GM23248 (cell line): ENCODE measurements around the gene DGKI. TPM values are rescaled to one million over a fixed set of nuclear protein-coding genes. Genes with fewer than 3 reads are reported as not detected.

Experiments
- DNase-seq: peaks from one replicate; pipeline ENCODE4 v3.0.0-alpha.2; 2015
- H2AFZ ChIP-seq: fragments of 200-600 bp; sonication (generic); 2 replicates; pipeline ENCODE4 v1.6.1; 2016; ENCODE audit warnings: antibody characterized with exemption
- H3F3A ChIP-seq: fragments of 200-600 bp; sonication (generic); 2 replicates; pipeline ENCODE4 v1.6.1; 2016; ENCODE audit warnings: mild to moderate bottlenecking, antibody characterized with exemption, mixed run types; ENCODE audit not compliant: insufficient read depth
- H3K27ac ChIP-seq: fragments of 200-600 bp; sonication (generic); 2 replicates; pipeline ENCODE4 v1.5.1; 2016; ENCODE audit warnings: mild to moderate bottlenecking
- H3K27me3 ChIP-seq: fragments of 200-600 bp; sonication (generic); replicated peaks from 2 replicates; pipeline ENCODE4 v1.6.1; 2016; ENCODE audit warnings: mild to moderate bottlenecking; ENCODE audit not compliant: insufficient read depth
- H3K36me3 ChIP-seq: fragments of 200-600 bp; sonication (generic); 2 replicates; pipeline ENCODE4 v1.6.1; 2016; ENCODE audit warnings: low read depth, mild to moderate bottlenecking
- H3K4me1 ChIP-seq: fragments of 200-600 bp; sonication (generic); 2 replicates; pipeline ENCODE4 v1.6.1; 2016; ENCODE audit warnings: mild to moderate bottlenecking; ENCODE audit not compliant: insufficient read depth
- H3K4me2 ChIP-seq: fragments of 200-600 bp; sonication (generic); one replicate; pipeline ENCODE4 v1.6.1; 2016; ENCODE audit warnings: mild to moderate bottlenecking; ENCODE audit not compliant: unreplicated experiment
- H3K4me3 ChIP-seq: fragments of 200-600 bp; sonication (generic); 2 replicates; pipeline ENCODE4 v1.5.1; 2016; ENCODE audit warnings: mild to moderate bottlenecking
- H3K79me2 ChIP-seq: fragments of 200-600 bp; sonication (generic); 2 replicates; pipeline ENCODE4 v1.6.1; 2016; ENCODE audit warnings: mild to moderate bottlenecking; ENCODE audit not compliant: insufficient read depth
- H3K9ac ChIP-seq: fragments of 200-600 bp; sonication (generic); 2 replicates; pipeline ENCODE4 v1.6.1; 2016; ENCODE audit warnings: mild to moderate bottlenecking
- H3K9me2 ChIP-seq: fragments of 200-600 bp; sonication (generic); 2 replicates; pipeline ENCODE4 v1.6.1; 2016; ENCODE audit warnings: mixed run types, mild to moderate bottlenecking, moderate library complexity; ENCODE audit not compliant: insufficient read depth
- H3K9me3 ChIP-seq: fragments of 200-600 bp; sonication (generic); one replicate; pipeline ENCODE4 v1.6.1; 2017; ENCODE audit warnings: low read depth
- H4K20me1 ChIP-seq: fragments of 200-600 bp; sonication (generic); 2 replicates; pipeline ENCODE4 v1.6.0; 2016; ENCODE audit not compliant: insufficient read depth
- EZH2 ChIP-seq: fragments of 200-600 bp; sonication (generic); IDR thresholded peaks from 2 replicates; pipeline ENCODE4 v1.6.1; 2018; ENCODE audit warnings: antibody characterized with exemption, mild to moderate bottlenecking; ENCODE audit not compliant: insufficient read depth, poor library complexity, severe bottlenecking
- EZH2phosphoT487 ChIP-seq: fragments of 200-600 bp; sonication (generic); IDR thresholded peaks from 2 replicates; pipeline ENCODE4 v1.6.1; 2018; ENCODE audit warnings: antibody characterized with exemption, moderate library complexity, mild to moderate bottlenecking, low read depth; ENCODE audit not compliant: insufficient read depth
- WGBS, 2 experiments: methylation state at CpG; one replicate each; pipeline ENCODE4 v1.1.6; 2015 to 2017; ENCODE audit warnings: low lambda C conversion rate in 2 of 2, low coverage in 1 of 2; ENCODE audit errors: missing lambda C conversion rate in 2 of 2; 5-methylcytosine and 5-hydroxymethylcytosine counted together
- in situ Hi-C: fragments of 300-500 bp; cut with MboI; formaldehyde crosslinking; loops from 2 replicates; pipeline ENCODE4 v1.15.0; 2020
- polyA plus RNA-seq: library from polyadenylated mRNA; unstranded; fragments of >200 nt; fragmentation: Nextera tagmentation; extraction: Ambion mirVana; gene quantifications from 2 replicates; pipeline ENCODE4 v1.2.1, GENCODE V29; 2016
- total RNA-seq: library from RNA; depleted of rRNA; stranded (reverse); fragments of >200 nt; shearing (Covaris generic); gene quantifications from 2 replicates; pipeline ENCODE4 v1.2.3, GENCODE V29; 2014

Gene DGKI
- total and polyA plus RNA-seq, 2 experiments from 2014 or later = 5.4 to 25.9 TPM

DNA sequence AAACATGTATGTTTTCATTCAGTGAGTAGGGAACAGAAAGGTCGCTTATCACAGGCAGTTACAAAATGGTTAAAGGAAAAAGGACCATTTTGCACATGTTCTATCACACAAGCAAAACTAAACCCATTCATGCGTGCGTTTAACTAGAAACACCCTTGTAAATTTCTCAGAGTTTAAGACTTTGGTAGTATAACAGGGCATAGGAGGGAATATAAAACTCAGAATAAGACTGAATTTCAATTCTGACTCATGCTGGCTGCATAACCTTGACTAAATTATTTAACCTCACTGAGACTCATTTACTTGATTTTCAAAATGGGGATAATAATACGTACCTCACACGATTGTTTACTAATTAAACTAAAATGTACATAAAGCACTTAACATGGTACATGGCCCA lies 259.4 kb downstream of the DGKI start:
- peaks cover 15% of the 10 kb centered on the region for H3K4me1 ChIP-seq
- H3K9me2 ChIP-seq = no peaks in the 10 kb centered on the region
- H3K4me3 ChIP-seq = no peak overlapping the region
- H3K9ac ChIP-seq = no peak overlapping the region
- WGBS, 2 experiments = 85 to 86% methylated on average over 5 of the region's 5 CpGs
- peaks cover 13% of the 10 kb centered on the region for H3K36me3 ChIP-seq
- no peaks in the 10 kb centered on the region for H3K9me3 ChIP-seq
- H4K20me1 ChIP-seq = no peaks in the 10 kb centered on the region
- peaks cover 11% of the 10 kb centered on the region for H3F3A ChIP-seq
- DNase-seq = no peak
- in situ Hi-C loops = loop anchor here (10.0 to 25.0 kb wide), 2 partner anchors 423 to 1175 kb away; no protein-coding TSS in a partner anchor
- no peak overlapping the region for H3K27ac ChIP-seq
- H3K4me2 ChIP-seq = no peak overlapping the region
- H3K79me2 ChIP-seq = no peaks in the 10 kb centered on the region
- H3K27me3 ChIP-seq = no peaks in the 10 kb centered on the region
- TF ChIP-seq EZH2 = no peak
- TF ChIP-seq EZH2phosphoT487 = no peak
- no peak overlapping the region for H2AFZ ChIP-seq

DNA sequence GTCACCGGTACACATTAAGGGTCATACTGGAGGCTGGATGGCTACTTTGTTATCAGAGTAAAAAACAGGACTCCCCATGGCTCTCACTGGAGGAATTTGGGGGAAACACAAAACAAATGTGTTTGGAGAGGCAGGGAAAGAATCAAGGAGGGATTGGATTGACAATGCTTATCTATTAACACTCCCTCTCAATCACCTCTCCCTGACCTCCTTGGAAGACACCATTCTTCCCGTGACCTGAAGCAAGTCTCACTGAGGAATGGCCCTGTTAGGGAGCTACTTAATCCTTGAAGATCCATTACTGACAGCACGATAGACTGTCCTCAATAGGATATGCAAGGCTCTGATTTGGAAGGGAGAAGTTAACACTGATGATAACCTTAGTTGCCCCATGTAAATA lies 261.2 kb downstream of the DGKI start:
- no peak overlapping the region for H3K4me3 ChIP-seq
- WGBS, 2 experiments = 71 to 75% methylated on average over 3 of the region's 3 CpGs
- in situ Hi-C loops = loop anchor here (10.0 to 25.0 kb wide), 2 partner anchors 421 to 1173 kb away; no protein-coding TSS in a partner anchor
- H3K36me3 ChIP-seq = peaks cover 13% of the 10 kb centered on the region
- DNase-seq = no peak
- no peaks in the 10 kb centered on the region for H3K79me2 ChIP-seq
- H3K9me3 ChIP-seq = no peaks in the 10 kb centered on the region
- no peaks in the 10 kb centered on the region for H3K27me3 ChIP-seq
- peaks cover 6% of the 10 kb centered on the region for H3K4me1 ChIP-seq
- no peak overlapping the region for H3K4me2 ChIP-seq
- peaks cover 9% of the 10 kb centered on the region for H3F3A ChIP-seq
- H4K20me1 ChIP-seq = no peaks in the 10 kb centered on the region
- H3K9me2 ChIP-seq = no peaks in the 10 kb centered on the region
- H2AFZ ChIP-seq = no peak overlapping the region
- TF ChIP-seq EZH2phosphoT487 (no peak), EZH2 (no peak)
- H3K9ac ChIP-seq = no peak overlapping the region
- H3K27ac ChIP-seq = no peak overlapping the region

DNA sequence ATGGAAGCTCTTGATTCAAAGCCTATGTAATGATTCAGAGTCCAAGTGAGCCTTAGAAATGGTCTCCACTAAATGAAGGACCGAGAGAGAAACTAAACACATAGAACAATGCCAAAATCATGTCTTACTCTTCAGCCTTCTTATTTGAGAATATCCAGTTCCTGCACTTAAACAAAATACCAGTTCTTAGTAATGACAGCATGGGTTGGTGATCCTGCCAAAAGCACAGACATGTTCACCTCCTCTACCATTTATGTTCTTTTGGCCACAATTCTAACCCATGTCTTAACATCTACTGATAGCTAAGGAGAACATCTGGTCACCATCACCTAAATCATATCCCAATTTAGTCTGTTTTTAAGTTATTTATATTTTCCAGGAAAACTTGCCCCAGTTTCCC lies 263.6 kb downstream of the DGKI start:
- Histone ChIP-seq H3K9ac (no peak overlapping the region), H3K4me3 (no peak overlapping the region), H3K9me2 (no peaks in the 10 kb centered on the region), H3F3A (peaks cover 18% of the 10 kb centered on the region), H4K20me1 (no peaks in the 10 kb centered on the region), H2AFZ (no peak overlapping the region), H3K4me2 (no peak overlapping the region), H3K27ac (no peak overlapping the region), H3K9me3 (no peaks in the 10 kb centered on the region), H3K4me1 (peaks cover 23% of the 10 kb centered on the region), H3K79me2 (no peaks in the 10 kb centered on the region), H3K27me3 (no peaks in the 10 kb centered on the region), H3K36me3 (peaks cover 21% of the 10 kb centered on the region)
- WGBS, 2 experiments = 93 to 100% methylated on average over 1 of the region's 1 CpG
- no peak for DNase-seq
- TF ChIP-seq EZH2 (no peak), EZH2phosphoT487 (no peak)
- in situ Hi-C loops = loop anchor here (10.0 to 25.0 kb wide), 2 partner anchors 418 to 1171 kb away; no protein-coding TSS in a partner anchor

DNA sequence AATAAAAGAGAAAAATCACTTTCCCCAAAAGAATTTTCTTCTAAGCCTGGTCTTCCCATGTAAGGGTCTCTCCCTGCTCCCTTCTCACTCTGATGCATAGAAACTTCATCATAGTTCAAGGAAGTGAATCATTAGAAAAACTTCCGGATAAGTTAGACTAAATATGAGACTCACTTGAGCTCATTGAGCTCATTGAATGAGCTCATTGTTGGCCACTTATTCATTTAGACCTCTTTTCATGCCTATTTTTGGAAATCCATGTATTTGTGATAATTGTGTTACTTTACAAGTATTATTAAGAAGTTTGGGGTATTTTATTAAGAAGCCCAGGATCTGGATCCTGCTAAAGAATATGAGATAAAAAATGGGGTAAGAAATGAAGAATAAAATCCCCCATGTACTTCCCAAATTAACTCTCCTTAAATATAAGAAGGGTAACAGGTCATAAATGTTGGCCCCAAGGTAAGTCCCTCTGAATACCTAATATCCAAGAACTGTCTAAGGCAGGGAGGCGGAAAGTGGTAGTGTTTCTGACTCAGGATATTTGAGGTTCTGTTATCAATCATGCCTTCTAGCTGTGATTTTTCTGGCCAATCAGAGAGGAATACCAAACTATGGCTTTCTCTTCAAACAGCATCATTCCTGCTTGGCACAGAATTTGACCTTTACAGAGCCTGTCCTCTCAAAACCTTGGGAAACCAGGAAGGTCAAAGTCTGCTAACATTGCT lies 266.7 kb downstream of the DGKI start:
- in situ Hi-C loops = loop anchor here (10.0 to 25.0 kb wide), 2 partner anchors 415 to 1168 kb away; no protein-coding TSS in a partner anchor
- no peak for TF ChIP-seq EZH2
- no peak for TF ChIP-seq EZH2phosphoT487
- H3K9ac ChIP-seq = no peak overlapping the region
- no peaks in the 10 kb centered on the region for H3K9me3 ChIP-seq
- no peaks in the 10 kb centered on the region for H3K9me2 ChIP-seq
- 42 to 43% methylated on average over 2 of the region's 2 CpGs for WGBS, 2 experiments
- no peaks in the 10 kb centered on the region for H3K79me2 ChIP-seq
- DNase-seq = peak; percentile 89
- no peaks in the 10 kb centered on the region for H4K20me1 ChIP-seq
- H3K27me3 ChIP-seq = no peaks in the 10 kb centered on the region
- H3K27ac ChIP-seq = peak overlapping the region; percentile 57
- H3K36me3 ChIP-seq = peaks cover 29% of the 10 kb centered on the region
- peak overlapping the region; percentile 47 for H3K4me2 ChIP-seq
- H3K4me3 ChIP-seq = 0 out of 2 replicates have a peak overlapping the region, but pooled peaks have one; percentile 16
- peak overlapping the region; percentile 13; the same call in 1 of the 2 replicates for H2AFZ ChIP-seq
- peaks cover 18% of the 10 kb centered on the region for H3F3A ChIP-seq
- H3K4me1 ChIP-seq = peaks cover 33% of the 10 kb centered on the region
